Transverse colon (tissue), 4 donors: ENCODE measurements around the gene KCNJ11. TPM values are rescaled to one million over a fixed set of nuclear protein-coding genes. Genes with fewer than 3 reads are reported as not detected.
A peak's percentile ranks its signal among the peaks of the same experiment; 100 is the strongest.

Source experiments
- DNase-seq: peaks from one replicate; pipeline ENCODE4 v3.0.0-alpha.2; 2019
- H3K27ac ChIP-seq, 4 donors: fragments of 200-600 bp; sonication (generic); 2 replicates each; pipeline ENCODE4 v1.5.1; 2016 to 2018; ENCODE audit warnings: inconsistent platforms in 4 of 4
- H3K27me3 ChIP-seq: fragments of 200-600 bp; sonication (generic); 2 replicates; pipeline ENCODE4 v1.5.1; 2017; ENCODE audit warnings: inconsistent platforms
- H3K36me3 ChIP-seq, 4 donors: fragments of 200-600 bp; sonication (generic); 2 replicates each; pipeline ENCODE4 v1.5.1; 2017 to 2019; ENCODE audit warnings: inconsistent platforms in 4 of 4
- H3K4me1 ChIP-seq, 4 donors: fragments of 200-600 bp; sonication (generic); 2 replicates each; pipeline ENCODE4 v1.5.1; 2017 to 2020; ENCODE audit warnings: inconsistent platforms in 4 of 4
- H3K4me3 ChIP-seq, 4 donors: fragments of 200-600 bp; sonication (generic); 1 replicate in 1 of 4; 2 replicates in 3 of 4; pipeline versions ENCODE4 v1.5.1 to v1.6.1; 2017 to 2019; ENCODE audit warnings: inconsistent platforms in 4 of 4
- H3K9me3 ChIP-seq, 2 donors: fragments of 200-600 bp; sonication (generic); 2 replicates each; pipeline ENCODE4 v1.5.1; 2017 to 2019; ENCODE audit warnings: inconsistent platforms in 2 of 2
- EP300 ChIP-seq: sonication (generic); formaldehyde crosslinking; IDR thresholded peaks from one replicate; pipeline ENCODE4 v1.6.1; 2017; ENCODE audit warnings: antibody characterized with exemption, low read depth
- POLR2A ChIP-seq: fragments of 450-650 bp; IDR thresholded peaks from one replicate; pipeline ENCODE4 v1.6.1; 2016; ENCODE audit warnings: antibody characterized with exemption, mild to moderate bottlenecking, moderate library complexity
- POLR2AphosphoS5 ChIP-seq, 3 donors: sonication (generic); formaldehyde crosslinking; IDR thresholded peaks; one replicate each; pipeline ENCODE4 v1.6.1; 2016; ENCODE audit warnings: antibody characterized with exemption in 3 of 3
- WGBS, 2 donors: methylation state at CpG; one replicate each; pipeline ENCODE4 v1.1.5; 2018; ENCODE audit warnings: low coverage in 1 of 2; 5-methylcytosine and 5-hydroxymethylcytosine counted together
- in situ Hi-C, 4 donors: fragments of 200-750 bp; cut with MboI; loops; one replicate each; pipeline versions ENCODE4 v1.15.0 to v1.15.1; 2017; ENCODE audit warnings: low sequenced_read_pairs in 3 of 4, low pct_ligation_motif_present in 1 of 4, low pct_unique_long_range_greater_than_20kb in 1 of 4
- intact Hi-C: fragments of 100-400 bp; cut with DNase I; formaldehyde crosslinking; loops from one replicate; pipeline ENCODE4 v1.15.1; 2023; ENCODE audit warnings: low total_unique reads
- total RNA-seq, 4 donors: library from RNA; depleted of rRNA; stranded (reverse); fragments of >200 nt; gene quantifications; one replicate each; pipeline ENCODE4 v1.1.0, GENCODE V29; 2016
- TF ChIP-seq, protein P1 (sequence below), 5 experiments: fragments of 200-600 bp in 3 of 5; fragments of 450-650 bp in 2 of 5; sonication (generic) in 3 of 5; IDR thresholded peaks; 1 replicate in 2 of 5; 2 replicates in 3 of 5; pipeline ENCODE4 v1.5.1; 2016 to 2017; ENCODE audit warnings: antibody characterized with exemption in 5 of 5, inconsistent platforms in 3 of 5, mild to moderate bottlenecking in 2 of 5, moderate library complexity in 1 of 5

Gene KCNJ11
- total RNA-seq, 4 donors from 2014 or later: 1.3 to 135 (median 3.5) TPM; not detected in 1

DNA sequence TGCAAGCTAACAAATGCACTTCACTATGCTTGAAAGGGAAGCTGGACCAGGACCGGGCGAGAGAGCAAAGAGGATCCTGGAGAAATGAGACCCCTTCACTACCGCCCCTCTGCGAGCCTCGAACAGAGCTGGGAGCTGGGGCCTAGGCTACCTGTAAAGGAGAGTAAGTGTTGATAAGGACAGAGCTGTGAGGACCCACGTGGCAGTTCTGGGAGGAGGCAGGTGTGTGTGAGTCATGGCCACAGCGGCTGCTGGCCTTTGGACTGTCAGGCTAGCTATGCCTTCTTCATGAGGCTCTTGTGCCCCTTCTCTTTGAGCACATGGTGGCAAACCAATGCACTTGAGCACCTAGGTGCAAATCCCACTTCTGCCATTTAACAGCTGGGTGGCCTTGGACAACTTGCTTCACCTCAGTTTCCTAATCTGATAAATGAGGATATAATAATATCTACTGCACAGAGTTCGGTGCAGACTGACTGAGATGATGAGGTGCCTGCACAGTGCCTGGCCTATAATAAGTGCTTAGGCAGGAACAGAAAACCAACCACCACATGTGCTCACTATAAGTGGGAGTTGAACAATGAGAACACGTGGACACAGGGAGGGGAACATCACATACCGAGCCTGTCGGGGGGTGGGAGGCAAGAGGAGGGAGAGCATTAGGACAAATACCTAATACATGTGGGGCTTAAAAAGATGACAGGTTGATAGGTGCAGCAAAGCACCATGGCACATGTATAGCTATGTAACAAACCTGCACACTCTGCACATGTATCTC lies 35.3 kb upstream of the KCNJ11 start:
- in situ Hi-C loops (no loop called here), intact Hi-C loops (no loop called here)
- Histone ChIP-seq H3K9me3 (no peaks in the 10 kb centered on the region), H3K4me3 (no peak overlapping the region), H3K27ac (no peak overlapping the region), H3K4me1 (peaks cover 0 to 3% (median 2%) of the 10 kb centered on the region in 4 donors), H3K27me3 (peaks cover 11% of the 10 kb centered on the region), H3K36me3 (no peaks in the 10 kb centered on the region)
- WGBS, 2 donors: 66 to 84% methylated on average over 5 to 11 of the region's 11 CpGs
- TF ChIP-seq EP300 (no peak), POLR2AphosphoS5 (IDR thresholded peaks at IDR 0.05) (no peak), POLR2A (no peak)
- TF ChIP-seq, protein P1, sequence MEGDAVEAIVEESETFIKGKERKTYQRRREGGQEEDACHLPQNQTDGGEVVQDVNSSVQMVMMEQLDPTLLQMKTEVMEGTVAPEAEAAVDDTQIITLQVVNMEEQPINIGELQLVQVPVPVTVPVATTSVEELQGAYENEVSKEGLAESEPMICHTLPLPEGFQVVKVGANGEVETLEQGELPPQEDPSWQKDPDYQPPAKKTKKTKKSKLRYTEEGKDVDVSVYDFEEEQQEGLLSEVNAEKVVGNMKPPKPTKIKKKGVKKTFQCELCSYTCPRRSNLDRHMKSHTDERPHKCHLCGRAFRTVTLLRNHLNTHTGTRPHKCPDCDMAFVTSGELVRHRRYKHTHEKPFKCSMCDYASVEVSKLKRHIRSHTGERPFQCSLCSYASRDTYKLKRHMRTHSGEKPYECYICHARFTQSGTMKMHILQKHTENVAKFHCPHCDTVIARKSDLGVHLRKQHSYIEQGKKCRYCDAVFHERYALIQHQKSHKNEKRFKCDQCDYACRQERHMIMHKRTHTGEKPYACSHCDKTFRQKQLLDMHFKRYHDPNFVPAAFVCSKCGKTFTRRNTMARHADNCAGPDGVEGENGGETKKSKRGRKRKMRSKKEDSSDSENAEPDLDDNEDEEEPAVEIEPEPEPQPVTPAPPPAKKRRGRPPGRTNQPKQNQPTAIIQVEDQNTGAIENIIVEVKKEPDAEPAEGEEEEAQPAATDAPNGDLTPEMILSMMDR (IDR thresholded peaks at IDR 0.05): no peak
- peak; percentile 72 for DNase-seq

DNA sequence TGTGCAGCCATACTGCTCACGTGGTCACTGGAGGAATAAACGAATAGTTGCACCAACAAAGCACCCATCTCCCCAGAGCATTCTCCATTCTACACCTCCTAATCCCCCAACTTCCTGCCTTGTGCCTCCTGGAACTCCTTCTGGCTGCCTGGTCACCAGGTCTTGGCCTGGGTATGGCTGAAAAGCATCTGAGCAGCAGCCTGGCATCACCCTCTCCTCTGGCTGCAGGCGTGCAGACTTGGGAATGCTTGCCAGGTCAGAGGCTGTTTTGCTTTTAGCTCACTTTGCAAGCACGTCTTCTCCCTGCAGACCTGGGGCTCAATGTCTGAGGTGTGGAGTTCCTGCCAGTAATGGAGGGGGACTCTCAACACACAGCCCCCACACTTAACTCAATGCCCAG lies 33.3 kb upstream of the KCNJ11 start:
- Histone ChIP-seq H3K27me3 (peaks cover 16% of the 10 kb centered on the region), H3K4me3 (no peak overlapping the region), H3K9me3 (no peaks in the 10 kb centered on the region), H3K27ac (no peak overlapping the region), H3K4me1 (peaks cover 0 to 3% (median 2%) of the 10 kb centered on the region in 4 donors), H3K36me3 (no peaks in the 10 kb centered on the region)
- no peak for TF ChIP-seq EP300
- TF ChIP-seq, protein P1 (IDR thresholded peaks at IDR 0.05): no peak
- no peak for TF ChIP-seq POLR2A
- TF ChIP-seq POLR2AphosphoS5 (IDR thresholded peaks at IDR 0.05): no peak
- 35 to 68% methylated on average over 2 to 4 of the region's 4 CpGs for WGBS, 2 donors
- intact Hi-C loops (no loop called here), in situ Hi-C loops (no loop called here)
- no peak for DNase-seq

GRCh38 chr11:17418444-17419081 lies 30.1 kb upstream of the KCNJ11 start:
- Histone ChIP-seq H3K9me3 (no peaks in the 10 kb centered on the region), H3K27me3 (peaks cover 16% of the 10 kb centered on the region), H3K27ac (no peak overlapping the region), H3K4me3 (no peak overlapping the region), H3K36me3 (no peaks in the 10 kb centered on the region), H3K4me1 (peaks cover 0 to 5% (median under 1%) of the 10 kb centered on the region in 4 donors)
- in situ Hi-C loops: no loop called here
- TF ChIP-seq POLR2AphosphoS5 (IDR thresholded peaks at IDR 0.05) (no peak), POLR2A (no peak), EP300 (no peak)
- TF ChIP-seq, protein P1 (IDR thresholded peaks at IDR 0.05): no peak
- 72 to 100% methylated on average over 1 to 2 of the region's 2 CpGs for WGBS, 2 donors
- DNase-seq: no peak
- intact Hi-C loops: no loop called here

DNA sequence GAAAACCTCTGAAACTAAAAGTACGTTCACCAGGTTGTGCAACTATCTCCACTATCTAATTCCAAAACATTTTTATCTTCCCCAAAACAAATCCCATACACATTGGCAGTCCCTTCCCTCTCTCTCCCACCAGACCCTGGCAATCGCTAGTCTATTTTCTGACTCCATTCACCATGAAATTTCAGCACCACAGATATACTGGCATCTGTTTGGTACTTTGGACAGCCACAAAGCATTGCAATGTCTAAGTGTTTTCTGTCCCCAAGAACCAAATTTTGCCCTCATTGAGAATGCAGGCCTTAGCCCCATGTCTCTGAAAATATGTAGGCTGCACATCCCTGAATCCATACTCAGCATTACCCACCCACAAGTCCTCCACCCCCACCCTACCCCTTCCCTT lies 28.0 kb upstream of the KCNJ11 start:
- 48 to 71% methylated on average over 2 of the region's 2 CpGs for WGBS, 2 donors
- Histone ChIP-seq H3K36me3 (no peaks in the 10 kb centered on the region), H3K27ac (no peak overlapping the region), H3K27me3 (peaks cover 16% of the 10 kb centered on the region), H3K9me3 (no peaks in the 10 kb centered on the region), H3K4me3 (no peak overlapping the region), H3K4me1 (peaks cover 0 to 13% (median 5%) of the 10 kb centered on the region in 4 donors)
- intact Hi-C loops (no loop called here), in situ Hi-C loops (no loop called here)
- no peak for DNase-seq
- TF ChIP-seq, protein P1 (IDR thresholded peaks at IDR 0.05): no peak
- TF ChIP-seq EP300 (no peak), POLR2A (no peak), POLR2AphosphoS5 (IDR thresholded peaks at IDR 0.05) (no peak)
